GM12872 (cell line): ENCODE data around the gene PLEKHG3.

ENCODE experiments used
- TF ChIP-seq, protein P1 (sequence below): IDR thresholded peaks from 3 replicates; pipeline ENCODE4 v1.5.1; 2011; ENCODE audit warnings: low read depth, mild to moderate bottlenecking, low read length, moderate library complexity; ENCODE audit not compliant: insufficient read depth

The PLEKHG3 gene

DNA sequence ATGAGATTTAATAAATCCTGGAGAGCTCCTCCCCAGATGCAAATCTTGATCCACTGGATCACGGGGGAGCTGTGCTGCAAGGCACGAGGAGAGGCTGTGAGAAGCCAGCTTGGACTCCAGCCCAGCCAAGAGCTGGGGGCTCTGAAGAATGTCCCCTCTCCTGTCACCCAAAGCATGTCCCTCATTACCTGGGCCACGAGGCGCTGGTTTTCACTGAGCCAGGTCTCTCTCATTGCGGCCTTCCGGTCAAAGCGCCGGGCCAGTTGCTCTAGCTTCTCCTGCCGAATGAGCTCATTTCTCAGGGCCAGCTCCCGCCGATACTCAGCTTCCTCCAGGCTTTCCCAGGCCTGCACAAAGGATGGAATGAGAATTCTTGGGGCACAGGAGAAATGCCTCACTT is 92.1 kb downstream of the PLEKHG3 start:
- TF ChIP-seq, protein P1, sequence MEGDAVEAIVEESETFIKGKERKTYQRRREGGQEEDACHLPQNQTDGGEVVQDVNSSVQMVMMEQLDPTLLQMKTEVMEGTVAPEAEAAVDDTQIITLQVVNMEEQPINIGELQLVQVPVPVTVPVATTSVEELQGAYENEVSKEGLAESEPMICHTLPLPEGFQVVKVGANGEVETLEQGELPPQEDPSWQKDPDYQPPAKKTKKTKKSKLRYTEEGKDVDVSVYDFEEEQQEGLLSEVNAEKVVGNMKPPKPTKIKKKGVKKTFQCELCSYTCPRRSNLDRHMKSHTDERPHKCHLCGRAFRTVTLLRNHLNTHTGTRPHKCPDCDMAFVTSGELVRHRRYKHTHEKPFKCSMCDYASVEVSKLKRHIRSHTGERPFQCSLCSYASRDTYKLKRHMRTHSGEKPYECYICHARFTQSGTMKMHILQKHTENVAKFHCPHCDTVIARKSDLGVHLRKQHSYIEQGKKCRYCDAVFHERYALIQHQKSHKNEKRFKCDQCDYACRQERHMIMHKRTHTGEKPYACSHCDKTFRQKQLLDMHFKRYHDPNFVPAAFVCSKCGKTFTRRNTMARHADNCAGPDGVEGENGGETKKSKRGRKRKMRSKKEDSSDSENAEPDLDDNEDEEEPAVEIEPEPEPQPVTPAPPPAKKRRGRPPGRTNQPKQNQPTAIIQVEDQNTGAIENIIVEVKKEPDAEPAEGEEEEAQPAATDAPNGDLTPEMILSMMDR = no peak

DNA sequence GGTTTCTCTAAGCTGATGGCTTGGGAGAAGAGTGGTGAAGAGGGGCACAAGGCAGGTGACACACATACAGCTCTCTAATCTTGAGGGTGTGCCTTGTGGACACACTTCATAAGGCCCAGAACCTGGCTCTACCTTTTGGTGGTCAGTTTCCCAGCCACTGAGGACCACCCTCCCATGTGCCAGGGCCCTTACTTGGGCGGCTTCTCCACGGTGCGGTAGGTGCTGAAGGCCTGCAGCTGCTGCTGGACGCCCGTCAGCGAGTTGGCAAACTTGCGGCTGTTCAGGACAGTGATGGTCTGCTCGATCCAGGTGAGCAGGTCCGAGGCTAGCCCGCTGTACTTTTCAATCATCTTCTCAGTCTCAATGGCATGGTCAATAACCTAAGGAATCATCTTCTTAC is 95.3 kb downstream of the PLEKHG3 start:
- TF ChIP-seq, protein P1 = no peak
